ENCODE results near the gene NTM.
"Not testable (repeated sequence)": the region's sequence is repeated elsewhere in the genome, so short reads cannot be mapped to it uniquely, and the experiment has no call there.

NTM gene

GRCh38 chr11:131422029-131422428 lies 51.6 kb downstream of the NTM start:
- no peak for DNase-seq

- no peak for DNase-seq
Measured at GRCh38 chr11:131422496-131422895, 52.1 kb downstream of the NTM start.

- no peak for DNase-seq
Measured at GRCh38 chr11:131423688-131424087, 53.3 kb downstream of the NTM start.

- not testable (repeated sequence) for DNase-seq
Measured at GRCh38 chr11:131424257-131424876, 54.0 kb downstream of the NTM start.

- DNase-seq = no peak
Measured at GRCh38 chr11:131425285-131425684, 54.9 kb downstream of the NTM start.

- DNase-seq = no peak
Measured at GRCh38 chr11:131428853-131429252, 58.4 kb downstream of the NTM start.

GRCh38 chr11:131430473-131431208 lies 60.2 kb downstream of the NTM start:
- DNase-seq = peak in 1 of 56 donors; percentile 28

- DNase-seq = peak in 1 of 56 donors; percentile 10
Measured at GRCh38 chr11:131441051-131441810, 70.8 kb downstream of the NTM start.

- no peak for DNase-seq
Measured at GRCh38 chr11:131446590-131447275, 76.3 kb downstream of the NTM start.

GRCh38 chr11:131447277-131447815 lies 76.9 kb downstream of the NTM start:
- no peak for DNase-seq

- no peak for DNase-seq
Measured at GRCh38 chr11:131447898-131448297, 77.5 kb downstream of the NTM start.

GRCh38 chr11:131449036-131450019 lies 78.9 kb downstream of the NTM start:
- DNase-seq = no peak

- DNase-seq = no peak
Measured at GRCh38 chr11:131454490-131454889, 84.1 kb downstream of the NTM start.

GRCh38 chr11:131454989-131455388 lies 84.6 kb downstream of the NTM start:
- DNase-seq = no peak

- no peak for DNase-seq
Measured at GRCh38 chr11:131455843-131456704, 85.7 kb downstream of the NTM start.

GRCh38 chr11:131457163-131457562 lies 86.7 kb downstream of the NTM start:
- no peak for DNase-seq

- no peak for DNase-seq
Measured at GRCh38 chr11:131458421-131458820, 88.0 kb downstream of the NTM start.

GRCh38 chr11:131460931-131461330 lies 90.5 kb downstream of the NTM start:
- no peak for DNase-seq

GRCh38 chr11:131462622-131463021 lies 92.2 kb downstream of the NTM start:
- no peak for DNase-seq

Data from amygdala (tissue), 56 donors.